ENCODE measurements around the gene CASP12.

- TF ChIP-seq POLR2A (IDR thresholded peaks at IDR 0.05; ENCODE audit: low read length) (no peak), MAFK (IDR thresholded peaks at IDR 0.05; ENCODE audit: partially characterized antibody) (no peak), CTCF (IDR thresholded peaks at IDR 0.05) (no peak), RFX5 (IDR thresholded peaks at IDR 0.05) (no peak), HDAC2 (IDR thresholded peaks at IDR 0.05) (no peak), KDM5A (IDR thresholded peaks at IDR 0.05) (no peak), EP300 (IDR thresholded peaks at IDR 0.05) (no peak), SREBF2 (IDR thresholded peaks at IDR 0.05) (no peak), MAZ (IDR thresholded peaks at IDR 0.05; ENCODE audit: borderline replicate concordance, low read depth, low read length) (no peak), TFCP2L1 (CRISPR knock-in tag; IDR thresholded peaks at IDR 0.05) (no peak), ELK1 (IDR thresholded peaks at IDR 0.05; ENCODE audit: low read depth, low read length) (no peak), ZNF302 (CRISPR knock-in tag; IDR thresholded peaks at IDR 0.05) (no peak)
Measured at GRCh38 chr11:104876324-104876723, 21.9 kb downstream of the CASP12 start.
